Pancreas (tissue), 10 donors: ENCODE results near the gene DPY19L2. TPM values are rescaled to one million over a fixed set of nuclear protein-coding genes. Genes with fewer than 3 reads are reported as not detected.
"Not testable (repeated sequence)": the region's sequence is repeated elsewhere in the genome, so short reads cannot be mapped to it uniquely, and the experiment has no call there.

ENCODE experiments used
- ATAC-seq, 4 donors: fragments of 200-7000 bp; cut with Tn5 transposase; one replicate each; pipeline versions ENCODE4 v1.8.0 to v1.9.1; 2020; ENCODE audit warnings: mild to moderate bottlenecking in 4 of 4, moderate library complexity in 4 of 4
- DNase-seq, 6 donors: peaks; one replicate each; pipeline ENCODE4 v3.0.0-alpha.2; 2020
- FAIRE-seq: peaks from 2 replicates; lab custom pipeline; 2012; peaks lifted over from hg19 to GRCh38; lab: Jason Lieb, UNC
- H3K27ac ChIP-seq, 4 donors: fragments of 200-600 bp; sonication (generic); 1 replicate in 3 of 4; 2 replicates in 1 of 4; pipeline versions ENCODE4 v1.5.0 to v1.8.0; 2020
- H3K27me3 ChIP-seq, 4 donors: fragments of 200-600 bp; one replicate each; pipeline ENCODE4 v1.8.0; 2021
- H3K36me3 ChIP-seq, 3 donors: fragments of 200-600 bp; sonication (generic) in 1 of 3; one replicate each; pipeline versions ENCODE4 v1.5.0 to v1.8.0; 2020 to 2021
- H3K4me1 ChIP-seq, 3 donors: fragments of 200-600 bp; one replicate each; pipeline ENCODE4 v1.8.0; 2021
- H3K4me3 ChIP-seq, 4 donors: fragments of 200-600 bp; sonication (generic) in 2 of 4; one replicate each; pipeline versions ENCODE4 v1.5.0 to v1.8.0; 2020 to 2021
- H3K9me3 ChIP-seq, 4 donors: fragments of 200-600 bp; one replicate each; pipeline ENCODE4 v1.8.0; 2021
- WGBS, 2 donors: extraction: QIAGEN DNeasy Blood & Tissue Kit; methylation state at CpG; one replicate each; pipeline ENCODE4 v1.1.7; 2013; 5-methylcytosine and 5-hydroxymethylcytosine counted together
- intact Hi-C, 3 donors: fragments of 100-400 bp; cut with DNase I; formaldehyde crosslinking; loops; one replicate each; pipeline versions ENCODE4 v1.11.1 to v1.14.2; 2022
- polyA plus RNA-seq, 2 donors: library from polyadenylated mRNA; stranded (reverse); fragments of 200-250 nt; gene quantifications; one replicate each; pipeline ENCODE4 v1.2.3, GENCODE V29; 2013
- total RNA-seq, 6 donors: library from RNA; stranded (reverse); fragmentation: NEBNext Ultra II Directional in 4 of 6; extraction: Animal tissue kit (Norgen Biotek cat#: 25700) in 4 of 6; gene quantifications; one replicate each; pipeline versions ENCODE4 v1.2.1 to v1.2.4, GENCODE V29; 2021 to 2023
- TF ChIP-seq, protein P1 (sequence below), 4 donors: fragments of 200-600 bp; sonication (generic) in 3 of 4; IDR thresholded peaks; one replicate each; pipeline versions ENCODE4 v1.5.0 to v1.8.0; 2021; ENCODE audit warnings: antibody characterized with exemption in 4 of 4
- donor health status: healthy with polysubstance abuse.
- donor health status: DM: no; HTN: no; CAD: no; lungs with moderate emphysema.
- donor health status: DM: no; HTN: no; CAD: no.
- donor health status: control.
- donor health status: control.
- donor health status: Bipolar disorder and iron deficiency.
- donor health status: DM: yes; HTN: yes; CAD: no.
- donor health status: DM: no; HTN: no; CAD: no.
- donor health status: DM: no; HTN: no; CAD: no.
- donor health status: DM: yes; HTN: yes; CAD: no.

Gene DPY19L2
- total and polyA plus RNA-seq, 8 donors: 1.8 to 13.8 (median 2.5) TPM

DNA sequence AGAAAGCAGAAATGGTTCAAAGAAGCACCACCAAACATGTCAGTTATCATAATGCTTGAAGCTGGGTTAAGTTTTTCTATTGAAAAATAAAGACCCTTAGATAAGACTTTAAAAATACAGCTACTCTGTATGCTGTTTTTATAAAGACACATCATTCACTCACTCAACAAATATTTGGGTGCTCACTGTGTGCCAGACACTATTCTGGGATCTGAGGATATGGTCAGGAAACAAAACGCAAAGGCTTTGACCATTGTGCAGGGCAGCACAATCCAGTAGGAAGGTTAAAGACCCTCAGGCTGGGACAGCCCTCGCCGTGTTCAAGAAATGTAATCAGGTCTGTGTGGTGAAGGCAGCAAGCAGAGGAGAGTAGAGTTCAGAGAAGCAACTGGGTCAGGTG, 38.0 kb upstream of the DPY19L2 start:
- H3K4me1 ChIP-seq: no peaks in the 10 kb centered on the region
- no peak overlapping the region for H3K27ac ChIP-seq
- no peak for FAIRE-seq
- H3K4me3 ChIP-seq: no peak overlapping the region
- no peaks in the 10 kb centered on the region for H3K9me3 ChIP-seq
- H3K27me3 ChIP-seq: no peaks in the 10 kb centered on the region
- no peak for ATAC-seq
- no peak for DNase-seq
- intact Hi-C loops: no loop called here
- no peaks in the 10 kb centered on the region for H3K36me3 ChIP-seq
- 90 to 91% methylated on average over 3 of the region's 3 CpGs for WGBS, 2 donors
- TF ChIP-seq, protein P1, sequence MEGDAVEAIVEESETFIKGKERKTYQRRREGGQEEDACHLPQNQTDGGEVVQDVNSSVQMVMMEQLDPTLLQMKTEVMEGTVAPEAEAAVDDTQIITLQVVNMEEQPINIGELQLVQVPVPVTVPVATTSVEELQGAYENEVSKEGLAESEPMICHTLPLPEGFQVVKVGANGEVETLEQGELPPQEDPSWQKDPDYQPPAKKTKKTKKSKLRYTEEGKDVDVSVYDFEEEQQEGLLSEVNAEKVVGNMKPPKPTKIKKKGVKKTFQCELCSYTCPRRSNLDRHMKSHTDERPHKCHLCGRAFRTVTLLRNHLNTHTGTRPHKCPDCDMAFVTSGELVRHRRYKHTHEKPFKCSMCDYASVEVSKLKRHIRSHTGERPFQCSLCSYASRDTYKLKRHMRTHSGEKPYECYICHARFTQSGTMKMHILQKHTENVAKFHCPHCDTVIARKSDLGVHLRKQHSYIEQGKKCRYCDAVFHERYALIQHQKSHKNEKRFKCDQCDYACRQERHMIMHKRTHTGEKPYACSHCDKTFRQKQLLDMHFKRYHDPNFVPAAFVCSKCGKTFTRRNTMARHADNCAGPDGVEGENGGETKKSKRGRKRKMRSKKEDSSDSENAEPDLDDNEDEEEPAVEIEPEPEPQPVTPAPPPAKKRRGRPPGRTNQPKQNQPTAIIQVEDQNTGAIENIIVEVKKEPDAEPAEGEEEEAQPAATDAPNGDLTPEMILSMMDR (IDR thresholded peaks at IDR 0.05): no peak

DNA sequence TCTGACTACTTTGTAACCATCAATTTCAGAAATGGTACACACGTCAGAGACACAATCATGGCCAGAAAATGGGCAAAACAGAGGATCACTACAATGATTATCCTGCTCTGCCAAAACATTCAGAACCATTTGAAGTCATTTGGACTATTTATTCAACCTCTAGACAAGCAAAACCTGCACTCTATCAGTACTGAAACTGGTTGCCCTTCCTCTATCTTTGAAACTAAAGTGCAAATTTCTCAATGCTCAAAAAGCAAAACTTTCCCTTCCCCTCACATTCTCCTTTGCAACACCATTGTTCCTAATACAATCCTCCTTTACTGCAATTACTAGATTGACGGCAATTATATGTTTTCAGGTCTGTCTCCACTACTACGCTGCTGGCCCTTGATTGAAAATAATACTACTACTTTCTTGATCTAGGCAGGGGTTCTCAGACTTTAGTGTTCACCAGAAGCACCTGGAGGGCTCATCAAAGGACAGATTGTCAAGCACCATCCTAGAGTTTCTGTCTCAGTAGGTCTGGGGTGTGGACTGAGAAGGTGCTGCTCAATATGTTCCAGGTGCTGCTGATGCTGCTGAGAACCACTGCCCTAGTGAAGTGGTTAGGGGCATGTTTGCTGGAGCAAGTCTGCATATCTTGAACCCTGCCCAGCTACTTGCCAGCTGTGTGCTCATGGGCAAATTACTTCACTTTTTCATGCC, 31.5 kb upstream of the DPY19L2 start:
- not testable (repeated sequence) for H3K27ac ChIP-seq

DNA sequence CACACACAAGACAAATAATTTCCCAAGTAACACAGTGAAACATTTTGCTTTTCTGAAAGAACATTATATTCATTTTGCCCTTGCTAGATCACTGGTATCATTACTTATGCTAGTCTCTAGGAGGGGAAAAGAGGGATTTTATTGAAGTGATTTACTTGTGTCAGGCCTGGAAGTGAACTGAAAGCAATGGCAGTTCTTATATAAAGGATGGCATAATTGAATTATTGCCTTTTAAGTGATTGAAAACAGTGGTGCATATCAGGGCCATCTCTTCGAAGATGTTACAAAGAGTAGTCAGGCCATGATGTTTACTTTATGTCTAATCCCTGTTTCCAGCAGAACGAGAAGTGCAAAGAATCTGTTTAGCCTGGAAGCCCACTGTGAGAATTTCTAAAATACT, 30.7 kb upstream of the DPY19L2 start:
- H3K4me3 ChIP-seq, H3K4me1 ChIP-seq, H3K27ac ChIP-seq, H3K27me3 ChIP-seq, DNase-seq, FAIRE-seq, H3K9me3 ChIP-seq, H3K36me3 ChIP-seq, ATAC-seq, intact Hi-C loops: not testable (repeated sequence)
- 56 to 62% methylated on average over 1 of the region's 2 CpGs for WGBS, 2 donors

More for the DNA sequence above, 31.5 kb upstream of the DPY19L2 start:
- H3K4me3 ChIP-seq, ATAC-seq, H3K4me1 ChIP-seq, intact Hi-C loops, H3K9me3 ChIP-seq, H3K36me3 ChIP-seq, DNase-seq, FAIRE-seq, H3K27me3 ChIP-seq: not testable (repeated sequence)
- 84 to 90% methylated on average over 3 of the region's 3 CpGs for WGBS, 2 donors

GRCh38 chr12:63690837-63691236, 22.5 kb upstream of the DPY19L2 start:
- peak; percentile 75 for FAIRE-seq
- ATAC-seq, H3K27me3 ChIP-seq, H3K36me3 ChIP-seq, intact Hi-C loops, H3K4me1 ChIP-seq, H3K9me3 ChIP-seq, DNase-seq, H3K27ac ChIP-seq, H3K4me3 ChIP-seq: not testable (repeated sequence)
- 91 to 95% methylated on average over 2 of the region's 2 CpGs for WGBS, 2 donors

DNA sequence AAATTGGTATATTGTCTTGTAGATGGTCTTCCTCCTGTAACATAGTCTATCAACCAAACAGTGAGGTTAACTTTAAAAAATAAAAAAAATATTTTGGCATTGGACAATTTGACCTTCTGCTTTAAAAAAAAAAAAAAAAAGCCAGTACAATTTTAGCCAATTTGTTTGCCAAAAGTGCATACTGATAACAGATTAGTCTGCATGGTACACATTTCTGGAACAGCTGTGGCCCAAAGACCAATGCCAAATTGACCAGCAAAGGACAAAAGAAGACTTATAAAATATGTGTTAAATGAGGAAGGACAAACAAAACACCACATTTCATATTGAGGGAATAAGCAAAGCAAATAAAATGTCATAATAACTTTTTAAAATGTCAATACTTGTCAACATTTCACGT, 20.8 kb upstream of the DPY19L2 start:
- WGBS, 2 donors: 14 to 20% methylated on average over 1 of the region's 1 CpG
- H3K27ac ChIP-seq, FAIRE-seq, H3K9me3 ChIP-seq, H3K27me3 ChIP-seq, H3K4me3 ChIP-seq, H3K36me3 ChIP-seq, intact Hi-C loops, H3K4me1 ChIP-seq: not testable (repeated sequence)
- peak in 1 of 6 donors; percentile 3 for DNase-seq
- ATAC-seq: peak; percentile 30 to 78 (median 51)

DNA sequence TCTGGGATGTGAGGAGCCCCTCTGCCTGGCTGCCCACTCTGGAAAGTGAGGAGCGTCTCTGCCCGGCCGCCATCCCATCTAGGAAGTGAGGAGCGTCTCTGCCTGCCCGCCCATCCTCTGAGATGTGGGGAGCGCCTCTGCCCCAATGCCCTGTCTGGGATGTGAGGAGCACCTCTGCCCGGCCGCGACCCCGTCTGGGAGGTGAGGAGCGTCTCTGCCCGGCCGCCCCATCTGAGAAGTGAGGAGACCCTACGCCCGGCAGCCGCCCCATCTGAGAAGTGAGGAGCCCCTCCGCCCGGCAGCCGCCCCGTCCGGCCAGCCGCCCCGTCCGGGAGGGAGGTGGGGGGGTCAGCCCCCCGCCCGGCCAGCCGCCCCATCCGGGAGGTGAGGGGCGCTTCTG, 18.3 kb upstream of the DPY19L2 start:
- ATAC-seq, H3K27me3 ChIP-seq, H3K36me3 ChIP-seq, H3K9me3 ChIP-seq, H3K27ac ChIP-seq, H3K4me3 ChIP-seq, H3K4me1 ChIP-seq, FAIRE-seq, intact Hi-C loops: not testable (repeated sequence)
- DNase-seq: peak in 1 of 6 donors; percentile 29
- WGBS, 2 donors: 97 to 98% methylated on average over 24 to 29 of the region's 29 CpGs

- DNase-seq, H3K27ac ChIP-seq, H3K4me1 ChIP-seq, ATAC-seq, H3K9me3 ChIP-seq, H3K27me3 ChIP-seq, H3K4me3 ChIP-seq, FAIRE-seq, H3K36me3 ChIP-seq, intact Hi-C loops: not testable (repeated sequence)
- 80 to 82% methylated on average over 1 to 2 of the region's 2 CpGs for WGBS, 2 donors
Observed at GRCh38 chr12:63685789-63686188, 17.5 kb upstream of the DPY19L2 start.

DNA sequence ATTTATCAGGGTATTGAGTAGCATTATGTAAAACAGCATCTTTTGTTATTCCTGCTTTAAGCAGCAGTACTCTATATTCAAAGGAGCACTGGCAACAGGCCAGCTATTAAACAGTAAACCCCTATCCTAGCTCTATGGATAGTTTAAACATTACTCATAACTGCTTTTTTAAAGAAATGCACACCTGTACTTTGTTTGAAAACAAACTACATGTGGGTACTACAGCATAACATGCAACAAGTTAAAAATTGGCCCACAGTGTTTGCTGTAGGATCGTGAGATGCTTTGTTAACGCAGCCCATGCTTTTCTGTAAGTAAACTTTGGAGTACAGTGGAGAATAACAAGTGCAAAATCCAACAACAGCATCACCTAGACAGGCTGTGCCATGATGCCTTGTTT, 14.3 kb upstream of the DPY19L2 start:
- H3K4me3 ChIP-seq, H3K36me3 ChIP-seq, H3K27me3 ChIP-seq, H3K9me3 ChIP-seq, FAIRE-seq, DNase-seq, ATAC-seq, H3K4me1 ChIP-seq, H3K27ac ChIP-seq, intact Hi-C loops: not testable (repeated sequence)
- WGBS, 2 donors: 29 to 30% methylated on average over 2 of the region's 2 CpGs

DNA sequence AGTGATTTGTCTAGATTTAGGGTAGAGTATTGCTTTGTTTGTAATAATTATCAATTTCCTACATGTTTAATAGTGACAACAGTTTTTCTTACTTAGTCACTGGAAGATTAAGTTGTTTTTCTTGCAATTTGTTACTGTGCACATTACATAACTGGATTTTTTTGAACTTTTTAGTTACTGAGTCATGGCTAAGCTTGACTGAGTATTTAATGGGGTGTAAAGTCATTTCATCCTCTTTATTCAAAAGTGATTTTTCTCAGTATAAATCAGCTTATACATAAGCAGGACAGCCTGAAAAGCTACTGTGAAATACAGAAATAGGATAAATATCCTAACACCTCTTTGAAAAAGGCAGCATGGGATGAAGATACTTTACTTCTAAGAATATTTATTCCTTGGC, 12.5 kb upstream of the DPY19L2 start:
- H3K36me3 ChIP-seq, intact Hi-C loops, DNase-seq, H3K4me3 ChIP-seq, H3K27ac ChIP-seq, FAIRE-seq, H3K4me1 ChIP-seq, H3K9me3 ChIP-seq, H3K27me3 ChIP-seq: not testable (repeated sequence)
- peak in 1 of 4 donors; percentile 46 for ATAC-seq
